SHP77 treated with DMSO at 0.1 percent for 48 hours (cell line): Measurements from ENCODE around the gene RPS27.
A peak's percentile ranks its signal among the peaks of the same experiment; 100 is the strongest.

Experiments used
- DNase-seq: peaks from one replicate; lab custom pipeline; 2025; lab: John Stamatoyannopoulos, UW

RPS27 gene

GRCh38 chr1:153990468-153991150 is at the start of gene RPS27:
Gene RPS27, plus strand, starts transcription at chr1:153990762. Its CDS starts 35 bp downstream, at chr1:153990797.
- peak; percentile 99 for DNase-seq

DNA sequence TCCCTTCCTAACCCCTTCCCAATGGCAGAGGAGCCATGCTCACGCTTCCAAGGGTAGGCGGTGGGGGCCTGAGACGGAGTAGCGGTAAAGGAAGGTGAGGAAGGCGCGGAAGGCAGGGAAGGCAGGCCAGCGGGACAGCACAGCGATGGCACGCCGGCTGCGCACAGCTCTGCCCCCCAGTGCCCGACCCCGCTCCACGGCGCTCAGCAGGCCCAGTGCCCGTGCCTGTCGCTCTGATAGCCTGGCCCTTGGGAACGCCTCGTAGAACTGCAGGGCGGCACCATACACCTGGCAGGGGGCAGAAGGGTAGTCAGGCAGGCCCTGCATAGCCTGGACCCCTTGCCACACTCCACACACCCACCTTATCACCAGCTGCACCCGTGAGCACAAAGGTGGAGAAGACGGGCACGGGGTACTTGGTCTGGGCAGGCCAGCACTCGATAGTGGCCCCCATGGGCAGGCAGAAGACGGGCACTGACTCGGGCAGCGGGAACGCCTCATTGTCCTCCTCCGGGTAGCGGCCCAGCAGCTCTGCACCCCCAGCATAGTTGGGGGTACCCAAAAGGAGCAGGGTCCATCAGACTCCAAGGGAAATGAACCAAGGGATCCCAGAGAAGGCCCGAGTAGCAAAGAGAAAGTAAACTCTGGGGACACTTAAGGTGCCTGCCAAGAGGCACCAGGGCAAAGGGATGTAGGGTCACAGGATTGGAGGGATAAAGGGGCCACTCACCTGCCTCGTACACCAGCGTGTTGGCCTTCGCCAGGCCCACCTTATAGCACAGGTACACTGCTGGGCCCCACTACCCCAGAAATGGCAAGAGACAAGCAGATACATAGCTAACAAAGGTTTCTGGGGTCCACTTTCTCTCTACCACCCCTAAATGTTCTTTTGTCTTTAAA is 48.5 kb upstream of the RPS27 start:
- no peak for DNase-seq

GRCh38 chr1:153942766-153943549 is 47.6 kb upstream of the RPS27 start:
- no peak for DNase-seq

DNA sequence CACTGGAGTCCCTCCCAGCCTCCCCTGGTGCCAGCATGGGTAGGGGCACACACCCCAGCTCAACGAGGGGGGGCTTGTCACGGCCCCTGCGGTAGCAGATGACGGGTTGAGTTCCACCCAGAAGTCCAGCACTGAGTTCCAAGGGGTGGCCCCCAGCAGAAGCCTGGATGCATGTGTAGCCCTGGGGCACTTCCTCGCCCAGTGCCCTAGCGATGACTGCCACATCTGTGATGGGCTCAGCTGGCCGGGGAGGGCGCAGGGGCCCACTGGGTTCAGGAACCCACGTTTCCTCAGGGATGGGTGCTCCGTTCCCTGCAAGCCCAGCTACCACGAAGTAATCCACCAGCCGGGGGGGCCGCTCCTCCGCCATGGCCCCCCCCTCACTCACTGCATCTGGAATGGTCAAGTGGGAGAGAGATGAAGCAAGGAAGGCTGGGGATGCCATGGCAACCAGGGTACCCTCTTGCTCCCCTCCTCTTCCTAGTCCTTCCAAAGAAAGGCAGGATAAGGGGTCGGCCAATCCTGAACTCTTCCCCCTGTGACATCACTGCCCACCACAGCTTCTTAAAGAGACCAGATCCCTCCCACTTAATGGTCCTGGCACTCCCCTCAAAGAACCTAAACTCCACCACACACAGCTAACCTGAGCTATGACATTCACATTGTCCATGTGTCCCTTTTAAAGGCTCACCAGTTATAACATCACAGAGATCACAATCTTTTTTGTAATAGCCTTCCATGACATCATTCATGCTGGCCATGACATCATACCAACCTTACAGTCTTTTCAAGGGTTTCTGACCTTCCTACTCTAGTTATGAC is 46.3 kb upstream of the RPS27 start:
- no peak for DNase-seq

GRCh38 chr1:153944827-153945117 is 45.8 kb upstream of the RPS27 start:
- DNase-seq: no peak

DNA sequence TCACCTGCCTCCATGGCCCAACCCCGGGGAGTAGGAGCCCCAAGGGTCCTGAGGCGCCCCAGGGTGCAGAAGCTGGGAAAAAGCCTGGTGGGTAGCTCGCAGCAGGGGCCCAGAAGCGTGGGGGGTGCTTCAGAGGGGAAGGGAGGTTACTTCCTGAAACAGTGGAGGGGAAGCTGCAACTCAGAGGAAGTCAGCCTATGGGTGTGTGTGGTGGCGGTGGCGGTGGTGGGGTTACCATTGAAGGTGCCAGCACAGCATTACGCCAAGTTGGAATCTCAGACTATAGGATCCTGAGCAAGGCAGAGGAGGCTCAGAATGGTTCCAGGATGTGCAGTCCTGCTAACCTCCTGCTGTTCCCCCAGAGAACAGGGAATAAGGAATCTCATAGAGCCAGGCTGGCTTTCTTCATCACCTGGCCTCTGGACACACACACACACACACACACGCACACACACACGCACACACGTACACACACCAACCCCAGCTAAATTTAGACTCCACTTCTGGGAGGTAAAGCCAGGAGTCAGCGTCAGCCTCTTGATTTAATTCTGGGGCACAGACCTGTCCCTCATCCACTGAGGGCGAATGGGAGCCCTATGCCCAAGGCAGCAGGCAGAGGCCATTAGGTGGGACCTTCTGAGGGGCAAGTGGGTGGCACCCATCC is 45.3 kb upstream of the RPS27 start:
- DNase-seq: no peak

DNA sequence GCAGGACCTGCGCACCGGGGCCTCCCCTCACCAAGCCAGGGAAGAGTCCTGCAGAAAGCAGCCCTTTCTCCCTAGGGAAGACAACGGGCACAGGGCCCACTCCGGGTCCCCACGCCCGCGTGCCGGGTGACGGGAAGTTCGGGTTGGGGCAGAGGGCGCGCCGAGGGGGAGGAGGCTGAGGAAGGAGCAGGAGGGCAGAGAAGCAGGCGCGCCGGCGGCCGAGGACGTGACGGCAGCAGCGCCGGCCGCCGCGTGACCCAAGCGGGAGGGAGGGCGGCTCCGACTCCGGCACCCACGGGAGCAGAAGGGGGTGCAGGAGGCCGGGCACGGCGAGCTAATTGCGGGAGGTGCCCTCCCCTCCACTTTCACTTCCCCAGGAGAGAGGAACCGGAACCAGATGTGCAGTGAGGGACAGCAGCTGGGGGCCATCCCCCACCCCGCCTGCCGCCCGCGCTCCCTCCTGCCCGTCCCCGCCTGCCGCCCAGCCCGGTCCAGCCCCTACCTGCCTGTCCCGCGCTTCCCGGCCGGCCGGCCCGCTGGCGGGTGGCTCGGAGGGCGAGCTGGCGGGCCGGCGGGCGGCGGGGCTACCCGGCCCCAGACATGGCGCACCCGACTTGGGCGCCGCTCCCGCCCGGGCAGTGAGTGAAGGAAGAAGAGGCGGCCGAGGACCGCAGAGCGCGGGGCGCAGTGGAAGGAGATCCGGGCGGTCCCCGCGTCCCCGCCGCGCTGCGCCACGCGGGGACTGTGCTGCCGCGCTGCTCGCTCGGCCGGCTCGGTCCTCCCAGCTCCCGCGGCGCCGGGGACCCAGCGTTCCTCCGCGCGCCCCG is 44.6 kb upstream of the RPS27 start:
- no peak for DNase-seq

GRCh38 chr1:153946622-153947241 is 43.8 kb upstream of the RPS27 start, which contains the start of gene DENND4B:
Gene DENND4B, minus strand, starts transcription at chr1:153946718. Its CDS starts 2,344 bp downstream, at chr1:153944374.
- DNase-seq: peak; percentile 82

DNA sequence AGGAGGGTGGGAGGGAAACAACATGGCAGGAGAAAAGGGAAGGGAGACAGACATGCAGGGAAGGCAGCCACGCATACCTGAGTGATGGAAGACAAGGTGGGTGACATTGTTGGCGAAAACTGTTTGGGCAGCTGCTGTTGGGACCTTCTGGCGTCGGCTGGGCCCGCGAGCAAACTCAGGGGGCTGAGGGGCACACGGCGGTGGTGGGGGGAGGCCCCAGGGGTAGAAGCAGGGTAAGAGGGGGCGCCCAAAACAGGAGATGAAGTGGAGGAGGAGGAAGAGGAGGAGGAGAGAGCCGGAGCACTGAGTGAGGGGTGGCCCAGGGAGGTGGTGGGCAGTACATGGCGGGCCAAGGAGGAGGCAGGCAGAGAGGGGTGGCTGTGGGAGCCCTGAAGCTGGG is 39.4 kb upstream of the RPS27 start:
- DNase-seq: no peak

- no peak for DNase-seq
These were observed 38.8 kb upstream of the RPS27 start for GRCh38 chr1:153951801-153952200.

DNA sequence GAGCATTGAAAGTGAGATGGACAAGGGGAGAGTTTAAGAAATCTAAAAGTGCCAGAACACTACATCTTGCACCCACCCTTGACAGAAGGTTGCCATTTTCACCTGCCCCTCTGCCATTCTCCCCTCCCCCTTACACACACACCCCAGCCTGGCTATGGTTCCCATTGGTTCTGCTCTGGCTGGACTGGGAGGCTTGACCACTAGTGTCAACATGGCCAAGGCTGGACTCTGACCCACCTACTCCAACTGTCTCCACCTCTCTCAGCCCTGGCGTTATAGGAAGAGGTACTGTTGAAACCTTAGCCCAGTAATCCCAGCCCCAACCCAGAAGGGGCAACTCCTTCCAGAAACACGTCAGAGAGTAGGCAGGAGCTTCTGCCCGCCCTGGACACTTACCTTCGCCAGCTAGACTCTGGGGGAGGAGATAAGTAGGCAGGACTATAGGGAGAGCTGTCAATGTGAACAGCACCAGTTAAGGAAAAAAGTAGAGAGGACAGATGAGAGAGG is 36.6 kb upstream of the RPS27 start:
- DNase-seq: no peak

- DNase-seq: no peak
These were observed 35.7 kb upstream of the RPS27 start for GRCh38 chr1:153954826-153955225.

- DNase-seq: no peak
These were observed 33.4 kb upstream of the RPS27 start for GRCh38 chr1:153956997-153957715.

DNA sequence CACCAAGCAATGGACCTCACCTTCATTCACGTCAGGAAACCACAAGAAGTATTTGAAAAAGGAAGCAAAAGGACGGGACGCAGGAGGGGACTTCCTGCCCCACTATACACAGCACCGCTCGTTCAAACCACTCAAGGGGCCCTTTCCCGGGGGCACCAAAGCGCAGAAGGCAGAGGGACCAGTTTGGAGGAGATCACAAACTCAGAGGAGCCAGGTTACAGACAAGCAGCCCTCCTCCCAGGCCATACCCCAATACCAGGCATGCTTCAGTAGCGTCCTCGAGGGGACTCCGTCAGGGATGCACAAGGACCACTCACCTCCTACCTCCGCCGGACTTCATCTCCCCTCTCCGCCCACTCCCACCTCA is 32.8 kb upstream of the RPS27 start:
- no peak for DNase-seq

GRCh38 chr1:153958111-153958960 is 32.2 kb upstream of the RPS27 start, which contains the start of gene CRTC2:
Gene CRTC2, minus strand, starts transcription at chr1:153958612. Its CDS starts 115 bp downstream, at chr1:153958497.
- DNase-seq: peak; percentile 100

DNA sequence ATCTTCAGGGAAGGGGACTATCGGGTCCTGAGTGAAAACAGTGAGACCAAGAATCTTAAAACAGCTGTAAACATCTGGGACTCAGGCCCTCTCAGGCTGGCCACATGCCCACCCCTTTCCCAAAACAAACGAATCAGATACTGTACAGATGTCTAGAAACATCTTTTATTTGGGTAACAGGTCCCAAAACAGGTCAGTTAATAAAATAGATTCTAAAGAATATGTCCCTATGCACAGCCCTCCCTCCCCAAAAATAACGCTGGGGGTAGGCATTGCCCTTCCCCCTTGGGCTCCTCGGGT is 31.7 kb upstream of the RPS27 start:
- no peak for DNase-seq

GRCh38 chr1:153959454-153959853 is 31.1 kb upstream of the RPS27 start:
- DNase-seq: no peak

- no peak for DNase-seq
These were observed 30.4 kb upstream of the RPS27 start for GRCh38 chr1:153960206-153960605.
